Left ventricle myocardium inferior (tissue), 1 donor: ENCODE results near the gene SMIM36. TPM values are rescaled to one million over a fixed set of nuclear protein-coding genes. Genes with fewer than 3 reads are reported as not detected.

ENCODE experiments used
- DNase-seq: peaks from one replicate; pipeline ENCODE4 v3.0.0-alpha.2; 2020
- H3K27ac ChIP-seq: fragments of 200-600 bp; replicated peaks from 2 replicates; pipeline ENCODE4 v1.8.0; 2021
- H3K27me3 ChIP-seq: fragments of 200-600 bp; 2 replicates; pipeline ENCODE4 v1.8.0; 2021; ENCODE audit warnings: low read depth
- H3K36me3 ChIP-seq: fragments of 200-600 bp; 2 replicates; pipeline ENCODE4 v1.8.0; 2021
- H3K4me1 ChIP-seq: fragments of 200-600 bp; 2 replicates; pipeline ENCODE4 v1.8.0; 2021
- H3K4me3 ChIP-seq: fragments of 200-600 bp; 2 replicates; pipeline ENCODE4 v1.8.0; 2021; ENCODE audit warnings: mild to moderate bottlenecking, moderate library complexity
- H3K9me3 ChIP-seq: fragments of 200-600 bp; replicated peaks from 2 replicates; pipeline ENCODE4 v1.8.0; 2021
- intact Hi-C: fragments of 100-400 bp; cut with micrococcal nuclease; formaldehyde crosslinking; loops from one replicate; pipeline ENCODE4 v1.11.0; 2022
- total RNA-seq: library from RNA; stranded (reverse); fragmentation: NEBNext Ultra II Directional; extraction: Animal tissue kit (Norgen Biotek cat#: 25700); gene quantifications from one replicate; pipeline ENCODE4 v1.2.1, GENCODE V29; 2021
- TF ChIP-seq, protein P1 (sequence below): fragments of 200-600 bp; IDR thresholded peaks from 2 replicates; pipeline ENCODE4 v1.8.0; 2021; ENCODE audit warnings: antibody characterized with exemption, mild to moderate bottlenecking, borderline replicate concordance
- donor health status: DM: no; HTN: yes; CAD: no; lungs with severe emphysema.

Gene SMIM36
- total RNA-seq, 1 donor from 2014 or later = not detected

GRCh38 chr17:55452139-55452790 is 59.0 kb downstream of the SMIM36 start:
- peak overlapping the region; percentile 59 for H3K27ac ChIP-seq
- H3K9me3 ChIP-seq = no peaks in the 10 kb centered on the region
- TF ChIP-seq, protein P1, sequence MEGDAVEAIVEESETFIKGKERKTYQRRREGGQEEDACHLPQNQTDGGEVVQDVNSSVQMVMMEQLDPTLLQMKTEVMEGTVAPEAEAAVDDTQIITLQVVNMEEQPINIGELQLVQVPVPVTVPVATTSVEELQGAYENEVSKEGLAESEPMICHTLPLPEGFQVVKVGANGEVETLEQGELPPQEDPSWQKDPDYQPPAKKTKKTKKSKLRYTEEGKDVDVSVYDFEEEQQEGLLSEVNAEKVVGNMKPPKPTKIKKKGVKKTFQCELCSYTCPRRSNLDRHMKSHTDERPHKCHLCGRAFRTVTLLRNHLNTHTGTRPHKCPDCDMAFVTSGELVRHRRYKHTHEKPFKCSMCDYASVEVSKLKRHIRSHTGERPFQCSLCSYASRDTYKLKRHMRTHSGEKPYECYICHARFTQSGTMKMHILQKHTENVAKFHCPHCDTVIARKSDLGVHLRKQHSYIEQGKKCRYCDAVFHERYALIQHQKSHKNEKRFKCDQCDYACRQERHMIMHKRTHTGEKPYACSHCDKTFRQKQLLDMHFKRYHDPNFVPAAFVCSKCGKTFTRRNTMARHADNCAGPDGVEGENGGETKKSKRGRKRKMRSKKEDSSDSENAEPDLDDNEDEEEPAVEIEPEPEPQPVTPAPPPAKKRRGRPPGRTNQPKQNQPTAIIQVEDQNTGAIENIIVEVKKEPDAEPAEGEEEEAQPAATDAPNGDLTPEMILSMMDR = no peak
- H3K27me3 ChIP-seq = no peaks in the 10 kb centered on the region
- H3K4me1 ChIP-seq = peaks cover 20% of the 10 kb centered on the region
- DNase-seq = no peak
- H3K4me3 ChIP-seq = no peak overlapping the region
- intact Hi-C loops = no loop called here
- no peaks in the 10 kb centered on the region for H3K36me3 ChIP-seq

GRCh38 chr17:55451758-55452138 is 59.5 kb downstream of the SMIM36 start:
- Histone ChIP-seq H3K27me3 (no peaks in the 10 kb centered on the region), H3K4me3 (no peak overlapping the region), H3K4me1 (peaks cover 20% of the 10 kb centered on the region), H3K27ac (no peak overlapping the region), H3K9me3 (no peaks in the 10 kb centered on the region), H3K36me3 (no peaks in the 10 kb centered on the region)
- no peak for DNase-seq
- intact Hi-C loops = no loop called here
- TF ChIP-seq, protein P1 = no peak

- peaks cover 20% of the 10 kb centered on the region for H3K4me1 ChIP-seq
Measured at GRCh38 chr17:55451203-55451641, 60.0 kb downstream of the SMIM36 start.

DNA sequence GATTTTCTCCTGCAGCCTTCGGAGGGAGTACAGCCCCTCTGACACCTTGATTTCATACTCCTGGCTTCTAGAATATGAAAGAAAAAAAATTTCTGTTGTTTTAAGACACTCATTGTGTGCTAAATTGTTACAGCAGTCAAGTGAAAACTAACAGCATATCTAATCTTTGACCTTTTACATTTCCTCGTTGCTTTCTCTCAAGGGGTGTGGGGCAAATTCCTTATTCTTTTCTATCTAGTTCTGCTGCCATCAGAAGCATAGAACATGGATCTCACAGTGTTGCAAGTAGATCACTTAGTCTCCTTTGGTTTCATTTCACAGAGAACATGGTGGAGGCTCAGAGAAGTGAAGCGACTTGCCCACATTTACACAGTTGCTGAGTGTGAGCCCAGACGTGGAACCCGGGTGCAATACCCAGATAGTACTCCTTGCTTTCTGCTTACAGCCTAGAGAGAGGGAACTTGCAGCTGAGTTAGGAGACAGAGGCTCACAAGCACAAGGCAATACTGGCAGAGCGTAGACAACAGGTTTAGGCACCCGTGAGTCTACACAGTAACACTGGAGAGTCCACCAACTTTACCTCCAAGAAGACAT is 60.9 kb downstream of the SMIM36 start:
- intact Hi-C loops = no loop called here
- H3K27me3 ChIP-seq = no peaks in the 10 kb centered on the region
- no peak overlapping the region for H3K27ac ChIP-seq
- DNase-seq = no peak
- H3K4me1 ChIP-seq = peaks cover 20% of the 10 kb centered on the region
- TF ChIP-seq, protein P1 = no peak
- no peak overlapping the region for H3K4me3 ChIP-seq
- no peaks in the 10 kb centered on the region for H3K36me3 ChIP-seq
- H3K9me3 ChIP-seq = no peaks in the 10 kb centered on the region

More at GRCh38 chr17:55451203-55451641, 60.0 kb downstream of the SMIM36 start:
- Histone ChIP-seq H3K9me3 (no peaks in the 10 kb centered on the region), H3K36me3 (no peaks in the 10 kb centered on the region), H3K27me3 (no peaks in the 10 kb centered on the region), H3K4me3 (no peak overlapping the region), H3K27ac (no peak overlapping the region)
- intact Hi-C loops = no loop called here
- no peak for DNase-seq
- TF ChIP-seq, protein P1 = no peak

DNA sequence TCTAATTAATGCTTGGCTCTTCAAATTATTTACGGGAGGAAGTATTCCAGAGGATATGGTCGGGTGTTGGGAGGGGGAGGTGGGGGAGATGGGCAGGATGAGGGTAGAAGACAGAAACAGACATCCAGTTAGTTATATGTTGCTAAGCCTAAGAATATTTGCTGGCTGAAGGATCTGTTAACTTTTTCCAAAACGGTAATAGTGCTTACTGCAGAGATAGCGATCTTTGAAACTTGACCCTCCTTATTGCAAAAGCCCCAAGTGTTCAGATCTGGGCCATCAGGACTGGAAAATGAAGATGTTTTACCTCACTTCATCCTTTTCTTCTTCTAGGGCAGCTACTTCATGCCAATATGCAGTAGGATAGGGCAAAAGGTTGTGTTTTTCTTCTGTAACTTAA is 62.6 kb downstream of the SMIM36 start:
- Histone ChIP-seq H3K9me3 (no peaks in the 10 kb centered on the region), H3K27me3 (no peaks in the 10 kb centered on the region), H3K36me3 (no peaks in the 10 kb centered on the region), H3K4me3 (no peak overlapping the region), H3K27ac (no peak overlapping the region), H3K4me1 (peaks cover 20% of the 10 kb centered on the region)
- no peak for DNase-seq
- TF ChIP-seq, protein P1 = no peak
- intact Hi-C loops = no loop called here
